ENCODE data around the gene PRR11. TPM values are rescaled to one million over a fixed set of nuclear protein-coding genes. Genes with fewer than 3 reads are reported as not detected.
"Not testable (repeated sequence)": the region's sequence is repeated elsewhere in the genome, so short reads cannot be mapped to it uniquely, and the experiment has no call there.

The PRR11 gene
- total RNA-seq, 2 experiments from 2014 or later: 67.3 to 70.2 TPM

DNA sequence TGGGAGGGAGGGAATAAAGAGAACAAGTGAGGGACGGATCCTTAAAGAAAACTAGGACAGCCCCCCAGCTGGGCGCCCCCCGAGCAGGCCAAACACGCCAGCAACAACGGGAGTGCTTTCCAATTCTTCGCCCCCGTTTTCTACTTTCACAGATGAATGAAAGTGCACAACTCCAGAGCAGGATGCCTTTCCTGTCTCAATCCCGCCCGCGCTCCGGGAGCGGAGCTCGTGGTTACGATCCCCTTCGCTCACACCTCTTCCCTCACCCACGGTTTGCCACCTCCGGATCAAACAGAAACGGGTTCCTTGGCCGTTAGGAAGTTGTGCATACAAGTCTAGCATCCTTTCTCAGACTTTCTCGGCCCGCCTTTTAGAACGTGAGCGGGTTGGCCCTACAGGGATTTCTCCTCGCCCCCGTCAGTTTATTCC lies 1.2 kb upstream of the PRR11 start:
- H3K4me1 Mint-ChIP-seq (ENCODE audit: low read depth): peaks cover 44% of the 10 kb centered on the region
- intact Hi-C loops (cut with micrococcal nuclease): loop anchor here (2.0 kb wide), 3 partner anchors 56 to 1148 kb away; partner anchors contain the start of genes GDPD1, SMG8 and SRSF1
- peaks cover 6% of the 10 kb centered on the region for H3K36me3 Mint-ChIP-seq
- H3K27me3 Mint-ChIP-seq: no peaks in the 10 kb centered on the region
- peak; percentile 65 for DNase-seq
- H3K27ac Mint-ChIP-seq: no peak overlapping the region
- POLR2A ChIA-PET: interaction anchor here (0.8 to 4.7 kb wide), 5 partner anchors 25 to 522 kb away, joined by 3 to 39 read pairs (median 8); partner anchors contain the start of genes SMG8 and TRIM37
- no peaks in the 10 kb centered on the region for H3K9me3 Mint-ChIP-seq
- CTCF ChIA-PET: no interaction called here
- no peak overlapping the region for H3K4me3 Mint-ChIP-seq

DNA sequence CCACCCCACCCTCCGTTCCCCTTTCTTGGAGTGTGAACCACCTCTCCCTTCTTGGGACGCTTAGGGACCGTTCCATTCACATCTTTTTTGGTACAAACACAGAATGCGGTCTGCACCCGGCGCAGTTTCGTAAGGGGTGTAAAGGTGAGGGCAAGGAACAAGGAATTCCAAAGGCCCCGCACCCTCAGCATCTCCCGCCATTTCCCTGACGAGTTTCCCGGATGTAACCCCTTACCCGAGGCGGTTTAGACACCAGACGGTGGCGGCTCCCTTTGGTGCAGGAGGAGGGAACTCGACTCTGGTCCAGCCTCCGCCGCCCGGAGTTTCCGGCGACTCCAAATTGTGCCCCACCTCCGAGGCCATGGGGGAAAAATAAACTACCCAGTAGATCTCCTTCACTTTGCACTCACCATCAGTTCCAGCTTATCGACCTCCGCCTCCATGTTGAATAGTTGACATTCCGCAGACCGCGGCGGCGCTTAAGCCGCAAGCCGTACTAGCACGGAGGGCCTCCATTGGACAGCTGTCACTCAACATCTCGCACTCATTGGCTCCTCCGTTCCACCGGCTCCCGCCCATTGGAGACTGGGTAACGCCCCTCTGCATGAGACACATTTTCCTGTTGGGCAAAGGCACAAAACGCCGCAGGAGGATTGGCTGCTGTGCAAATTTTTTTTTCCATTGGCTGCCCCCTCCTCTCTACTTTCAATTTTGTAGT lies 666 bp upstream of the PRR11 start, which contains the start of gene SKA2:
Gene SKA2, minus strand, starts transcription at position 466 of the 718 bp plus-strand sequence. Its CDS starts 23 bp downstream, at position 443.
- POLR2A ChIA-PET: interaction anchor here (0.8 to 4.7 kb wide), 7 partner anchors 24 to 523 kb away, joined by 3 to 39 read pairs (median 7); partner anchors contain the start of genes CLTC, GDPD1, SMG8 and TRIM37
- H3K4me3 Mint-ChIP-seq: no peak within 1 kb of the TSS
- intact Hi-C loops (cut with micrococcal nuclease): loop anchor here (1.0 to 5.0 kb wide), 8 partner anchors 49 to 1148 kb away; partner anchors contain the start of genes GDPD1, SMG8, SRSF1 and TRIM37
- H3K36me3 Mint-ChIP-seq: peaks cover 6% of the 10 kb centered on the region
- CTCF ChIA-PET: interaction anchor here (1.0 kb wide), 1 partner anchor 48 kb away, joined by 6 read pairs; the partner anchor contains the start of gene TRIM37
- peak; percentile 99 for DNase-seq
- no peaks in the 10 kb centered on the region for H3K27me3 Mint-ChIP-seq
- H3K4me1 Mint-ChIP-seq (ENCODE audit: low read depth): peaks cover 42% of the 10 kb centered on the region
- H3K9me3 Mint-ChIP-seq: no peaks in the 10 kb centered on the region
- H3K27ac Mint-ChIP-seq: no peak within 1 kb of the TSS

DNA sequence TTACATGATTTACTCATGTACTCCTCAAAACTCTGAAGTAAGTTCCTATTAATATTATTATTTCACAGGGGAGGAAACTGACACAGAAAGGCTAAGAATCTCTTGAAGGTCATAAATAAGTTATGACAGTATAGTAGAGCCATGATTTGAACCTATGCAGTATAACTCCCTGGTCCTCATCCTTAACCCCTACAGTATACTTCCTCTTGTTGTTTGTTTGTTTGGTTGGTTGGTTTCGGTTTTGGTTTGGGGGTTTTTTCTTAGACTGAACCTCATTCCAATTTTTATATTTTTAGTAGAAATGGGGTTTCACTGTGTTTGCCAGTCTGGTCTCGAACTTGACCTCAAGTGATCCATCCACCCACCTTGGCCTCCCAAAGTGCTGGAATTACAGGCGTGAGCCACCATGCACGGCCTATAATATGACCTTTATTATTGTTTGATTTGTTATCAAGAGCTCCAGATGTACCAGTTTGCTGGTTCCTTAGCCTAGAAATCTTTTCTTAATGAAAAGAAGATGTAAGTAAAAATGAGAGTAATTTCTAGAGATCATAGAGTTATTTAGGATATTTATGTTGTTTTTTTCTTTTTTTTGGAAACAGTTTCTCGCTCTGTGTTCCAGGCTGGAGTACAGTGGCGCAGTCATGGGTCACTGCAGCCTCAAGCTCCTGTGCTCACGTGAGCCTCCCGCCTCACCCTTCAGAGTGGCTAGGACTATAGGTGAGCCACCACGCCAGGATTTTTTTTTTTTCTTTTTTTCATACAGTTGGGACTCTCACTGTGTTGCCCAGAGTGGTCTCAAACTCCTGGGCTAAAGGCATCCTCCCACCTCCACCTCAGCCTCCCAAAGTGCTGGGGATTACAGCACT lies 4.8 kb downstream of the PRR11 start:
- Mint-ChIP-seq H3K27me3 (no peaks in the 10 kb centered on the region), H3K4me1 (ENCODE audit: low read depth) (peaks cover 17% of the 10 kb centered on the region), H3K4me3 (no peak overlapping the region), H3K9me3 (no peaks in the 10 kb centered on the region), H3K27ac (no peak overlapping the region), H3K36me3 (no peaks in the 10 kb centered on the region)
- intact Hi-C loops (cut with micrococcal nuclease): no loop called here
- CTCF ChIA-PET: no interaction called here
- POLR2A ChIA-PET: no interaction called here
- no peak for DNase-seq

DNA sequence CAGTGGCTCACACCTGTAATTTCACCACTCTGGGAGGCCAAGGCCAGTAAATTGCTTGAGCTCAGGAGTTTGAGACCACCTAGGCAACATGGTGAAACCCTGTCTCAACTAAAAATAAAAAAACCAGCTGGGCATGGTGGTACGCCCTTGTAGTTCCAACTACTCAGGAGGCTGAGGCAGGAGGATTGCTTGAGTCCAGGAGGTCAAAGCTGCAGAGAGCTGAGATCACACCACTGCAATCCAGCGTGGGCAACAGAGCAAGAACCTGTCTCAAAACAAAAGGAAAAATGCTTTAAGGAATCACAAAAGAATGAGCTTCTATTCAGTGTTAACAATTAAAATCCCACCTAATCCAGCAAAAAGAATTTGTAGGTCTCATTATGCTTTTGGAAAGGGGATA lies 5.9 kb downstream of the PRR11 start:
- ChIA-PET POLR2A (no interaction called here), CTCF (interaction anchor here (1.1 kb wide), 1 partner anchor 18 kb away, joined by 3 read pairs; no protein-coding TSS in a partner anchor)
- intact Hi-C loops (cut with micrococcal nuclease): no loop called here
- H3K9me3 Mint-ChIP-seq: no peaks in the 10 kb centered on the region
- no peak overlapping the region for H3K27ac Mint-ChIP-seq
- DNase-seq: no peak
- no peak overlapping the region for H3K4me3 Mint-ChIP-seq
- no peaks in the 10 kb centered on the region for H3K36me3 Mint-ChIP-seq
- H3K4me1 Mint-ChIP-seq (ENCODE audit: low read depth): peaks cover 15% of the 10 kb centered on the region
- no peaks in the 10 kb centered on the region for H3K27me3 Mint-ChIP-seq

DNA sequence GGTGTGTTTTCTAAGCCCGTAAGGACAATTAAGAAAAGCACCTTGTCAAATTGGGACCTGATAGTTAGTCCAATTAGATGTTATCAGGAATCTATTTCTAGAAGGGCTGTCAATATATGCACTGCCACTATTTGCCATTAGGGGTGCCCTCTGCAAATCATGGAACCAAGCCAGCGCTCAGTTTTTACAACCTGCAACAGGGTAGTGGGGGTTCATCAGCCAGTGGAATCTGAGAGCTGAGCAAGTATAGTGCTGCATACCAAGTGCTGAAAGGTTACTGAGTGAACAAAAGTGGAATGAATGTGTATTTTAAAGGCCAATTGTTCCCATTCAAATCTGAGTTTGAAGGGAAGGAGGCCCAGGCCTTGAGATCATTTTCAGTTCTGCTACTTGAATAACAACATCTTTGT lies 10.4 kb downstream of the PRR11 start:
- Mint-ChIP-seq H3K36me3 (peaks cover 4% of the 10 kb centered on the region), H3K4me1 (ENCODE audit: low read depth) (peaks cover 10% of the 10 kb centered on the region), H3K4me3 (peak overlapping the region; percentile 2), H3K27ac (no peak overlapping the region), H3K27me3 (no peaks in the 10 kb centered on the region), H3K9me3 (no peaks in the 10 kb centered on the region)
- peak; percentile 45 for DNase-seq
- POLR2A ChIA-PET: no interaction called here
- intact Hi-C loops (cut with micrococcal nuclease): no loop called here
- CTCF ChIA-PET: interaction anchor here (0.5 to 1.5 kb wide), 3 partner anchors 13 to 809 kb away, joined by 3 to 4 read pairs (median 3); partner anchors contain the start of gene TRIM37

- peaks cover 7% of the 10 kb centered on the region for H3K36me3 Mint-ChIP-seq
- intact Hi-C loops (cut with micrococcal nuclease): no loop called here
- DNase-seq: no peak
- H3K27ac Mint-ChIP-seq: no peak overlapping the region
- peaks cover 6% of the 10 kb centered on the region for H3K4me1 Mint-ChIP-seq (ENCODE audit: low read depth)
- H3K27me3 Mint-ChIP-seq: no peaks in the 10 kb centered on the region
- ChIA-PET CTCF (no interaction called here), POLR2A (no interaction called here)
- H3K4me3 Mint-ChIP-seq: no peak overlapping the region
- no peaks in the 10 kb centered on the region for H3K9me3 Mint-ChIP-seq
Measured at GRCh38 chr17:59167571-59168001, 12.0 kb downstream of the PRR11 start.

GRCh38 chr17:59172436-59173004 lies 17.0 kb downstream of the PRR11 start:
- CTCF ChIA-PET: interaction anchor here (0.7 to 1.1 kb wide), 2 partner anchors 48 to 349 kb away, joined by 3 to 4 read pairs; partner anchors contain the start of gene GDPD1

GRCh38 chr17:59174671-59175070 lies 19.1 kb downstream of the PRR11 start:
- intact Hi-C loops (cut with micrococcal nuclease): no loop called here
- H3K36me3 Mint-ChIP-seq: peaks cover 14% of the 10 kb centered on the region
- no peak for DNase-seq
- H3K4me1 Mint-ChIP-seq (ENCODE audit: low read depth): no peaks in the 10 kb centered on the region
- peaks cover 2% of the 10 kb centered on the region for H3K9me3 Mint-ChIP-seq
- H3K4me3 Mint-ChIP-seq: no peak overlapping the region
- H3K27ac Mint-ChIP-seq: no peak overlapping the region
- H3K27me3 Mint-ChIP-seq: no peaks in the 10 kb centered on the region
- ChIA-PET POLR2A (no interaction called here), CTCF (no interaction called here)

More at GRCh38 chr17:59172436-59173004, 17.0 kb downstream of the PRR11 start:
- peaks cover 14% of the 10 kb centered on the region for H3K36me3 Mint-ChIP-seq
- intact Hi-C loops (cut with micrococcal nuclease): no loop called here
- peaks cover 4% of the 10 kb centered on the region for H3K4me1 Mint-ChIP-seq (ENCODE audit: low read depth)
- DNase-seq: no peak
- no peak overlapping the region for H3K27ac Mint-ChIP-seq
- POLR2A ChIA-PET: no interaction called here
- H3K27me3 Mint-ChIP-seq: no peaks in the 10 kb centered on the region
- no peak overlapping the region for H3K4me3 Mint-ChIP-seq
- peaks cover 2% of the 10 kb centered on the region for H3K9me3 Mint-ChIP-seq

DNA sequence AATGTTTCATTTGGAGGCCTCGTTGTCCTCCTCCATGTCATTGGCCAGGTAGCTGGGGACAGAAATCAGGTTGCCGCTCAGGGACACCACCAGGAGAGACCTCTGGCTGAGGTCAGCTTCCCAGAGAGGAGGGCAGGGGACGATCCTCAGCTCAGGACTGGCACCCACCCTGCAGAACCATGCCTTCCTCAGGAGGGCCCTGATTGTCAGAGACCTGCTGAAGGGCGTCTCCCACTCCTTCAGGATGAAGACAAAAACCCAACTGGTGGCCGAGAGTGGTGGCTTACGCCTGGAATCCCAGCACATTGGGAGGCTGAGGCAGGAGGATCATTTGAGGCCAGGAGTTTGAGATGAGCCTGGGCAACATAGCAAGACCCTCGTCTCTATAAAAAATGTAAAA lies 19.5 kb downstream of the PRR11 start:
- ChIA-PET POLR2A (no interaction called here), CTCF (no interaction called here)
- no peak overlapping the region for H3K27ac Mint-ChIP-seq
- H3K9me3 Mint-ChIP-seq: peaks cover 2% of the 10 kb centered on the region
- no peaks in the 10 kb centered on the region for H3K27me3 Mint-ChIP-seq
- DNase-seq: no peak
- H3K4me1 Mint-ChIP-seq (ENCODE audit: low read depth): no peaks in the 10 kb centered on the region
- intact Hi-C loops (cut with micrococcal nuclease): no loop called here
- no peak overlapping the region for H3K4me3 Mint-ChIP-seq
- H3K36me3 Mint-ChIP-seq: peaks cover 14% of the 10 kb centered on the region

GRCh38 chr17:59178266-59178985 lies 22.9 kb downstream of the PRR11 start:
- no peaks in the 10 kb centered on the region for H3K4me1 Mint-ChIP-seq (ENCODE audit: low read depth)
- H3K27ac Mint-ChIP-seq: no peak overlapping the region
- H3K4me3 Mint-ChIP-seq: no peak overlapping the region
- DNase-seq: no peak
- H3K9me3 Mint-ChIP-seq: no peaks in the 10 kb centered on the region
- H3K27me3 Mint-ChIP-seq: no peaks in the 10 kb centered on the region
- ChIA-PET CTCF (interaction anchor here (0.9 to 1.4 kb wide), 2 partner anchors 12 to 16 kb away, joined by 3 read pairs; no protein-coding TSS in a partner anchor), POLR2A (interaction anchor here (0.8 kb wide), 1 partner anchor 24 kb away, joined by 3 read pairs; the partner anchor contains the start of gene SKA2)
- peaks cover 3% of the 10 kb centered on the region for H3K36me3 Mint-ChIP-seq
- intact Hi-C loops (cut with micrococcal nuclease): no loop called here

DNA sequence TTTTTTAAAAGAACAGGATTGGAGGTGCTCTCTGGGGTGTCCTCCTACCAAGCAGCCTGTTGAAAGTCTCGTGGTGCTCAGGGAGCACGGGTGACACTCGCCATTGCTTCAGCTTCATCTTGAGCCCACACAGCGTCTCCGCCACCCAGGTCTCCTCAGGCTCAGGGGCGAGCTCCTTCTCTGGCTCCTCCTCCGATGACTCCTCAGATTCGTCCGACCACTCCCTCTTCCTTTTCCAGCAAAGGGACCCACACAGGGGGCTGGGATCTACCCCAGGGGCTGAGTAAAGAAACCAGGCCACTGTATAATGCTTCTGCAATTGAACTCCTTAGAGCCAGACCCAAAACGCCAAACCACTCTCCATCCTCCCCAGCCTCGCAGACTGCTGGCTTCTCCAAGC lies 24.1 kb downstream of the PRR11 start:
- DNase-seq; H3K4me3 Mint-ChIP-seq; H3K4me1 Mint-ChIP-seq (ENCODE audit: low read depth); H3K36me3 Mint-ChIP-seq; intact Hi-C loops (cut with micrococcal nuclease); H3K9me3 Mint-ChIP-seq; H3K27ac Mint-ChIP-seq; H3K27me3 Mint-ChIP-seq: not testable (repeated sequence)
- ChIA-PET POLR2A (interaction anchor here (0.8 kb wide), 1 partner anchor 25 kb away, joined by 3 read pairs; the partner anchor contains the start of gene SKA2), CTCF (interaction anchor here (0.9 to 1.4 kb wide), 2 partner anchors 13 to 17 kb away, joined by 3 read pairs; no protein-coding TSS in a partner anchor)
